MCF 10A (cell line): ENCODE results near the gene SLC2A6. TPM values are rescaled to one million over a fixed set of nuclear protein-coding genes. Genes with fewer than 3 reads are reported as not detected.

Source experiments
- BruUV-seq: library from RNA; stranded (reverse); fragments of 400-500 nt; replicated peaks from 2 replicates; lab custom pipeline; 2021; lab: Mats Ljungman, UMichigan
- CTCF ChIA-PET: fragments of 300-600 bp; sonication (Branson Sonifier 250); formaldehyde crosslinking; extraction: SDS; loops from one replicate; lab custom pipeline; 2021; ENCODE audit warnings: antibody characterized with exemption, inconsistent platforms; lab: Yijun Ruan, JAX
- POLR2A ChIA-PET: fragments of 300-600, 350-650 bp; sonication (Branson Sonifier 250); formaldehyde crosslinking; extraction: SDS; loops from one replicate; lab custom pipeline; 2020; ENCODE audit warnings: antibody characterized with exemption, inconsistent platforms; lab: Yijun Ruan, JAX
- DNase-seq: peaks from one replicate; pipeline ENCODE4 v3.0.0-alpha.2; 2018; ENCODE audit not compliant: unreplicated experiment
- H3K27ac Mint-ChIP-seq: one replicate; pipeline ENCODE4 v1.8.0; 2022; ENCODE audit warnings: mild to moderate bottlenecking, low read depth, mixed read lengths; ENCODE audit not compliant: unreplicated experiment
- H3K27me3 Mint-ChIP-seq: one replicate; pipeline ENCODE4 v1.8.0; 2022; ENCODE audit warnings: mixed read lengths; ENCODE audit not compliant: insufficient read depth, unreplicated experiment
- H3K36me3 Mint-ChIP-seq: one replicate; pipeline ENCODE4 v1.8.0; 2022; ENCODE audit warnings: mild to moderate bottlenecking, moderate library complexity, mixed read lengths; ENCODE audit not compliant: insufficient read depth, unreplicated experiment
- H3K4me1 Mint-ChIP-seq: one replicate; pipeline ENCODE4 v1.8.0; 2022; ENCODE audit warnings: mixed read lengths; ENCODE audit not compliant: insufficient read depth, unreplicated experiment
- H3K4me3 Mint-ChIP-seq: one replicate; pipeline ENCODE4 v1.8.0; 2022; ENCODE audit warnings: mild to moderate bottlenecking, moderate library complexity, mixed read lengths; ENCODE audit not compliant: unreplicated experiment
- H3K9me3 Mint-ChIP-seq: one replicate; pipeline ENCODE4 v1.8.0; 2022; ENCODE audit warnings: mixed read lengths; ENCODE audit not compliant: unreplicated experiment
- intact Hi-C: fragments of 100-400 bp; cut with micrococcal nuclease; formaldehyde crosslinking; loops from 2 replicates; pipeline ENCODE4 v1.14.1; 2022
- total RNA-seq: library from RNA; stranded (reverse); gene quantifications from 2 replicates; pipeline ENCODE4 v1.2.3, GENCODE V29; 2022
- TF ChIP-seq, protein P1 (sequence below): fragments of 200-600 bp; IDR thresholded peaks from one replicate; pipeline ENCODE4 v1.8.0; 2022; ENCODE audit warnings: antibody characterized with exemption, mild to moderate bottlenecking; ENCODE audit not compliant: unreplicated experiment

SLC2A6 gene
- total RNA-seq, 1 experiment from 2014 or later = 0.42 TPM

DNA sequence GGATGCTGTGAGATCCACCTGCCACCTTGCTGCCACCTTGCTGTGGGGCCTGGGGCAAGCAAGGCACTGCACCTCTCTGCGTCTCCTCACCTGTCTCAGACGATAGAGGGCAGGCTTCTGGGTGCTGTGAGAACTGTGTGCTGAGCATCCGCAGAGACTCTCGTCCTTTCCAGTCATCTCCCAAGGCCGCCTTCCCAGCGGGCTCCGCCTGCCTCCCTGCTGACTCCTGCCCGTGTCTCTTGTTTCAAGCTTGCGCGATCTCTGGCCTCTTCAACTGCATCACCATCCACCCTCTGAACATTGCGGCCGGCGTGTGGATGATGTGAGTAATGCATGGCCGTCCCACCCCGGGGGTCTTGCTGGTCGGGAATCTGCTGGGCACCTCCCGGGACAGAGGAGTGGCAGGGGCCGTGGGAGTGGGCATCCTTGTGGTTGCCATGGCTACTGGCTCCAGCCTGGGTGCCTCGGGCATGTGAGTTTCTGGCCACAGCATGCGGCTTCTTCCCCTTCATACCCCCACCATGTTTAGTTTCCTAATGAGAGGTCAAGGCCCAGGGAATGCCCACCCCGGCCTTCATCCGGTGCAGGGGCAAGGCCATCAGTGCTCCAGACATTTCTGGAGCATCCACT lies 15.6 kb downstream of the SLC2A6 start:
- H3K36me3 Mint-ChIP-seq = no peaks in the 10 kb centered on the region
- peak; percentile 42 for DNase-seq
- intact Hi-C loops = no loop called here
- BruUV-seq = no TSS peak
- POLR2A ChIA-PET = no interaction called here
- CTCF ChIA-PET = interaction anchor here (0.6 to 1.2 kb wide), 4 partner anchors 10 to 103 kb away, joined by 3 read pairs; no protein-coding TSS in a partner anchor
- no peaks in the 10 kb centered on the region for H3K9me3 Mint-ChIP-seq
- H3K4me1 Mint-ChIP-seq = no peaks in the 10 kb centered on the region
- H3K27me3 Mint-ChIP-seq = no peaks in the 10 kb centered on the region
- TF ChIP-seq, protein P1, sequence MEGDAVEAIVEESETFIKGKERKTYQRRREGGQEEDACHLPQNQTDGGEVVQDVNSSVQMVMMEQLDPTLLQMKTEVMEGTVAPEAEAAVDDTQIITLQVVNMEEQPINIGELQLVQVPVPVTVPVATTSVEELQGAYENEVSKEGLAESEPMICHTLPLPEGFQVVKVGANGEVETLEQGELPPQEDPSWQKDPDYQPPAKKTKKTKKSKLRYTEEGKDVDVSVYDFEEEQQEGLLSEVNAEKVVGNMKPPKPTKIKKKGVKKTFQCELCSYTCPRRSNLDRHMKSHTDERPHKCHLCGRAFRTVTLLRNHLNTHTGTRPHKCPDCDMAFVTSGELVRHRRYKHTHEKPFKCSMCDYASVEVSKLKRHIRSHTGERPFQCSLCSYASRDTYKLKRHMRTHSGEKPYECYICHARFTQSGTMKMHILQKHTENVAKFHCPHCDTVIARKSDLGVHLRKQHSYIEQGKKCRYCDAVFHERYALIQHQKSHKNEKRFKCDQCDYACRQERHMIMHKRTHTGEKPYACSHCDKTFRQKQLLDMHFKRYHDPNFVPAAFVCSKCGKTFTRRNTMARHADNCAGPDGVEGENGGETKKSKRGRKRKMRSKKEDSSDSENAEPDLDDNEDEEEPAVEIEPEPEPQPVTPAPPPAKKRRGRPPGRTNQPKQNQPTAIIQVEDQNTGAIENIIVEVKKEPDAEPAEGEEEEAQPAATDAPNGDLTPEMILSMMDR = no peak
- H3K4me3 Mint-ChIP-seq = no peak overlapping the region
- H3K27ac Mint-ChIP-seq = no peak overlapping the region

DNA sequence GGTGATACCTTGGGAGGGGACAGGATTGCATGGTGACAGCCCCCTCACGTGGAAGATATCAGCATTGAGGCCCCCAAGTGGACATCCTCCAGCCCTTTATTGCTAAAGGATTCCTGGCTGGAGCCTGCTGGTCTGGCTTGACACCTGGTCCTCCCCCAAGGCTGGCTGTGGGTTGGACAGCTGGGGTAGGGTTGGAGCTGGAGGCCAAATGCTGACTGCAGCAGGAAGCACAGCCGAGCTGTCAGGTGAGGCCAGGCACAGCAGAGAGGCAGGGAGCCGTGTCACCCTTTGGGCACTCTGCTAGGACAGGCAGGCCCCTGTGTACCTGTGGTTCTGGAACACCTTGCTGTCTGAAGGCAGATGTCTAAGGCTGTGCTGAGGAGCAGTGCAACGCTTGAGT lies 16.9 kb downstream of the SLC2A6 start:
- Mint-ChIP-seq H3K9me3 (no peaks in the 10 kb centered on the region), H3K27me3 (no peaks in the 10 kb centered on the region), H3K4me3 (no peak overlapping the region), H3K36me3 (no peaks in the 10 kb centered on the region), H3K27ac (no peak overlapping the region), H3K4me1 (no peaks in the 10 kb centered on the region)
- TF ChIP-seq, protein P1 = no peak
- no peak for DNase-seq
- CTCF ChIA-PET = no interaction called here
- POLR2A ChIA-PET = no interaction called here
- BruUV-seq = no TSS peak
- intact Hi-C loops = no loop called here

DNA sequence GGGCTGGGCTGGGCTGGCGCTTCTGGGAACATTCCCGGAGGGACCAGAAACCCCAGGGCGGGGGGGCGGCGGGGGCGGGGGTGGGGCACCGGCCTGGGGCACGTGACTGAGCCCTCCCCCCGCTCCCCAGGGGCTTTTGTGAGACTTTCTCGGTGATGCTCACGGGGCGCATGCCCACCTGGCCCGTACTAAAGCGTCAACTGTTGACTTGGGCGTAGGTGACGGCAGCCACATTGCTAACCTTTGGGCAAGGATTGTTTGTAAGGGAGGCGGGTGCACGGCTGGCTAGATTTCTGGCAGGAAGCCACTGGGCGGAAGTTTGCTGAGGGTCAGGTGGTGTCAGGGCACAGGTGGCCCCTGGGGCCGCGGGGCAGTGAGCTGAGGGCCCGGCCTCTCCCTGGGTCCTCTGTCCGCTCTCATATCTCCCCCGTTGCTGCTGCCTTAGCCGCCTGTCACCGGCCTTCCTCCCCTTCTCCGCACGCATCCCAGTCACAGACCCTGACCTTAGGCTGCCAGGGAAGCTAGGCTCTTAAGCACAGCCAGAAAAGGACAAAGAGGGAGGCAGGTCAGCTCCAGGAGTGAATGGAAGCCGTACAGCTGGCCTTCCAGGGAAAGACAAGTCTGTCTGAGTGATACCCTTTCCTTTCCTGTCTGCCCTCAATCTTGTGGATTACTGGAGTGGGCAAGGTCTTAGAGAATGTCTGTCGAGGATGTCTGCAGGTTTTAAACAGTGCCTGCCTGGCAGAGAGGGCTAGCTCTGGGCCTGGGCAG lies 18.3 kb downstream of the SLC2A6 start:
- ChIA-PET POLR2A (interaction anchor here (1.1 to 2.3 kb wide), 4 partner anchors 24 to 109 kb away, joined by 4 to 16 read pairs (median 8); partner anchors contain the start of genes REXO4, SURF1 and SURF2), CTCF (interaction anchor here (0.6 kb wide), 2 partner anchors 107 to 579 kb away, joined by 3 read pairs; no protein-coding TSS in a partner anchor)
- intact Hi-C loops = no loop called here
- H3K4me1 Mint-ChIP-seq = no peaks in the 10 kb centered on the region
- H3K36me3 Mint-ChIP-seq = no peaks in the 10 kb centered on the region
- peak; percentile 9 for DNase-seq
- peak overlapping the region; percentile 92 for H3K4me3 Mint-ChIP-seq
- no peaks in the 10 kb centered on the region for H3K27me3 Mint-ChIP-seq
- TF ChIP-seq, protein P1 = no peak
- peak overlapping the region; percentile 89 for H3K27ac Mint-ChIP-seq
- no TSS peak for BruUV-seq
- H3K9me3 Mint-ChIP-seq = no peaks in the 10 kb centered on the region
